GM10847 (cell line): Measurements from ENCODE around the gene KIF1A.

Source experiments
- POLR2A ChIP-seq: IDR thresholded peaks from 2 replicates; pipeline ENCODE4 v1.6.1; 2011; ENCODE audit not compliant: insufficient read length; ENCODE audit errors: extremely low read depth

KIF1A gene

GRCh38 chr2:240781471-240782220 lies 38.4 kb downstream of the KIF1A start:
- no peak for TF ChIP-seq POLR2A

GRCh38 chr2:240780023-240780700 lies 39.9 kb downstream of the KIF1A start:
- no peak for TF ChIP-seq POLR2A

DNA sequence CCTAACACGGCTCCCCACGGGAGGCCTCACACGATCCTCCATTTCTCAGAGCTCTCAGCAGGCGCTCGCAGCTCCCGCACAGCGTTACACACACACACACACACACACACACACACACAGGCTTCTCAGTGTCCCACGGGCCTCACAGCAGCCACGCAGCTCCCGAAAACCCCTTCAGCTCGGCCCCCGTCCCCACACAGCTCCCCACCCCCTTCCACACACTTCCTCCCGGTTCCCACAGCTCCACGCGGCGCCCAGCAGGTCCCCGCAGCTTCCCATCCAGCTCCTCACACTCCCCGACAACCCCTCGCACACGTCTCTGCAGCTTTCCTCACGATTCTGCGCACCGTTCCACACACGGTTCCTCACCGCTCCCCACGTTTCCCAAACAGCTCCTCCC lies 41.6 kb downstream of the KIF1A start:
- TF ChIP-seq POLR2A, result no peak

- no peak for TF ChIP-seq POLR2A
These were observed 42.4 kb downstream of the KIF1A start for GRCh38 chr2:240777456-240778212.

GRCh38 chr2:240775905-240776304 lies 44.1 kb downstream of the KIF1A start:
- no peak for TF ChIP-seq POLR2A

DNA sequence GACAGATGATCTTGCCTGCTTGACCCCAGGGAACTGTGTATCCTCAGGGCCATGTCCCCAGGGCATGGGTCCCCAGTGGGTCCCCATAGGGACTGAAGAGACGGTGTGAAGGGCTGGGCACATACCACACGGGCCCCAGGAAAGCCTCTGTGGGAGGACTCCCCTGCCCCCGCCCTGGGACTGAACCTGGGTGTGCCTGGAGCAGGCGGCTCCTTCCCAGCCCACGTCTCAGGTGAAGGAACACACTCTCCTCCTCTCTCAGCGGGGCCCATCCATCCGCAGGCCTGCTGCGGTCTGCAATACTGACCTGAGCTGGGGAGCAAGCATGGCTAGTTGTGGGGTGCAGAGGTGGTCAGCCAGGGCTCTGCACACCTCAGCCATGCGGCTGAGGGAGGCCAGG lies 45.2 kb downstream of the KIF1A start:
- no peak for TF ChIP-seq POLR2A

GRCh38 chr2:240769096-240769495 lies 50.9 kb downstream of the KIF1A start:
- TF ChIP-seq POLR2A, result no peak

- no peak for TF ChIP-seq POLR2A
These were observed 51.8 kb downstream of the KIF1A start for GRCh38 chr2:240768216-240768615.

DNA sequence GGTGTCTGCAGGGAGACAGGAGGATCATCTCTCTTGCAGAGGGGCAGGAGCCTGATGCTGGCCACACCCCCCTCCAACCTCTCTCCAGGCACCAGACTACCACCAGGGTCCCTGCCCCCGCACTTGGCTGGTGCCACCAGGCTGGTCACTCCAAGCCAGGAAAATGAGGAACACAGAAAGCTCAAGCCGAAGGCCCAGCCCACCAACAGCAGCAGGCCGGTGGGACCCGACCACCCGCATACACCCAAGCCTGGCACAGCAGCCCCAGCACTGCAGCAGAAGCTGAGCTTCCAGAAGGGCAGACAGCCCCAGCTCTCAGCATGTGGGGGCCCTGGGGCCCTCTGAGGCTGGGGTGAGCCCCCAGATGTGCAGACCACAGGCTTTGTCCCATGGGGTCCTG lies 52.7 kb downstream of the KIF1A start:
- TF ChIP-seq POLR2A, result no peak

- TF ChIP-seq POLR2A, result no peak
These were observed 53.9 kb downstream of the KIF1A start for GRCh38 chr2:240766072-240766471.

DNA sequence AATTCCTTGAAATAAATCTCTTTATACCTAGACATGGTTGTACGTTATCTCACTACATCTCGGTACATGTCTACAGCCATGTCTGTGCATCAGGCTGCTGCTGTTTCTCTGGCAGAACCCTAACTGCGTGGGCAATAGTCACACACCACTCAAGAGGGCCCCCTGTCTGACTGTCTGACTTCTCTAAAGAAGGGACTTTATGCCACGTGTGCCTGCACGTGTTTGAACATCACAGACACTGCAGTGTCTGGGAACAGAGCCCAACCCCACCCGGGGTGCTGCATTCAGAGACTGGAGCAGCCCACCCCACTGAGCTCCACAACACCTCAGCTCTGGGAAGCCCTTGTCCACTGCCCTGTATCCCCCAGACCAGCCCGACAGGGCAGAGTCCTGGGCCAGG lies 55.0 kb downstream of the KIF1A start:
- no peak for TF ChIP-seq POLR2A

- no peak for TF ChIP-seq POLR2A
These were observed 55.4 kb downstream of the KIF1A start for GRCh38 chr2:240764605-240765004.

- no peak for TF ChIP-seq POLR2A
These were observed 57.0 kb downstream of the KIF1A start for GRCh38 chr2:240762971-240763370.

DNA sequence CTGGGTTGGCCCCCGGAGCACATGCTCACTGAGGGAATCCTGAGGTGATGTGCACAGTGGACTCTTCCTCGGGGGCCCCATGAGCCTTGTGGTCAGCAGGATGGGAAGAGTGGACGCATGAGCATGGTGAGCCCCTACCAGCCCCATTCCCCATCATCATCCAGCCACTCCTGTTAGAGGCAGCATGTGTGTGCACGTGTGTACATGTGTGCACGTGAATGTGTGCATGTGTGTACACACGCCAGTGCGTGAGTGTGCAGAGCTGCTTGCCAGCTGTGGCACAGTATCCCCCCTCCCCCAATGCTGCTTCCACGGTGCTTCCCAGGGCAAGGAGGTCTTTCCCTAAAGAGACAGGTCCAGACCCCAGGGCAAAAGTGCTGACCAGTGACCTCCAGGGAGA lies 57.8 kb downstream of the KIF1A start:
- TF ChIP-seq POLR2A, result no peak

DNA sequence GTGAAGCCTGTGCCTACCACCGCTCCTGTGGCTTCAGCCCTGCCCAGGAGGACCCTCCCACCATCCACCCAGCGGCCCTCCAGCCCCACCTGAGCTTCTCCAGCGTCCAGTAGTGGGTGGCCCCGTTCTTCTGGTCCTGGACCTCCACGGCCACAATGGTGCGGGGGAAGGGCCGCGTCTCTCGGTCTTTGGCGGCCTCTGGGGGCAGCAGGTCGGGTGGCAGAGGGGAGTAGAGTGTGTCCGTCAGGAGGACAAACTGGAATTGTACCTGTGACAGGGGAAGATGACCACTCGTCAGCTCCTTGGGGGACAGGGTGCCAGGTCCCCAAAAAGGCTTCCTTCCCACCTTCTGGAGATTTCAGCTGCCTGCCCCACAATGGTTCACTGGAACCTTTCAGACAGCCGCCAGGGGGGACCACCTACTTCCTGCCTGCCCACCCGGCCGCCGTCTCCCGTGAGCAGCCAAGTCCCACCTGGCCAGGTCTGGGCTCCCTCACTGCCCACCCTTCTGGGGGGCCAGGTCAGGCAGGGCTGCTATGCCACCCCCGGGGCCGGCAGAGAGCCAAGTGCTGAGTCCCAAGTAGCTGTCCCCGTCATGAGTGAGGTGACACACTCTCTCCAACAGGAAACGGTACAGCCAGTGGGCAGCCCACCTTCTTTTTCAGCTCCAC lies 59.3 kb downstream of the KIF1A start:
- no peak for TF ChIP-seq POLR2A
